Upper lobe of left lung (tissue), 4 donors: Measurements from ENCODE around the gene LDB2.

Experiments
- POLR2A ChIP-seq, 4 donors: fragments of 450-650 bp; IDR thresholded peaks; one replicate each; pipeline ENCODE4 v1.5.1; 2016 to 2017; ENCODE audit warnings: antibody characterized with exemption in 4 of 4, mild to moderate bottlenecking in 2 of 4
- POLR2AphosphoS5 ChIP-seq, 2 donors: sonication (generic); formaldehyde crosslinking; IDR thresholded peaks; one replicate each; pipeline ENCODE4 v1.5.1; 2017; ENCODE audit warnings: antibody characterized with exemption in 2 of 2
- TF ChIP-seq, protein P1 (sequence below), 6 experiments: fragments of 450-650 bp in 4 of 6; fragments of 200-600 bp in 2 of 6; sonication (generic) in 2 of 6; IDR thresholded peaks; one replicate each; pipeline ENCODE4 v1.5.1; 2016 to 2019; ENCODE audit warnings: antibody characterized with exemption in 6 of 6

DNA sequence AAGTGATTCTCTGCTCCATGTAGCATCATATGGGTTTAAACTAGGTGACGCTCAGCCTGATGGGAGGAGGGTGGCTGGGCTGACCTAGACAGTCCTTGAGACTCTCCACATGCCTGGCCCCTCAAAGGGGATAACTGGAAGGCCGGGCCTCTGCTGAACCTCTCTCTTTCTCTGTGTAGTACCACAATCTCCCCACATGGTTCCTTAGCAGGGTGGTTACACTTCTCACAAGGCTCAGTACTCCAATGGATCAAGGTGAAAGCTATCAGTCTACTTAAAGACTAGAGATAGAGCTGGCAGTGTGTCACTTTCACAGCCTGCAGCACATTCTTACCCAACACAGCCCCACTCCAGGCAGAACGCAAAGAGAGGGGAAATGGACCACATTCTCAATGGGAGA is 80.4 kb downstream of the LDB2 start:
- TF ChIP-seq, protein P1, sequence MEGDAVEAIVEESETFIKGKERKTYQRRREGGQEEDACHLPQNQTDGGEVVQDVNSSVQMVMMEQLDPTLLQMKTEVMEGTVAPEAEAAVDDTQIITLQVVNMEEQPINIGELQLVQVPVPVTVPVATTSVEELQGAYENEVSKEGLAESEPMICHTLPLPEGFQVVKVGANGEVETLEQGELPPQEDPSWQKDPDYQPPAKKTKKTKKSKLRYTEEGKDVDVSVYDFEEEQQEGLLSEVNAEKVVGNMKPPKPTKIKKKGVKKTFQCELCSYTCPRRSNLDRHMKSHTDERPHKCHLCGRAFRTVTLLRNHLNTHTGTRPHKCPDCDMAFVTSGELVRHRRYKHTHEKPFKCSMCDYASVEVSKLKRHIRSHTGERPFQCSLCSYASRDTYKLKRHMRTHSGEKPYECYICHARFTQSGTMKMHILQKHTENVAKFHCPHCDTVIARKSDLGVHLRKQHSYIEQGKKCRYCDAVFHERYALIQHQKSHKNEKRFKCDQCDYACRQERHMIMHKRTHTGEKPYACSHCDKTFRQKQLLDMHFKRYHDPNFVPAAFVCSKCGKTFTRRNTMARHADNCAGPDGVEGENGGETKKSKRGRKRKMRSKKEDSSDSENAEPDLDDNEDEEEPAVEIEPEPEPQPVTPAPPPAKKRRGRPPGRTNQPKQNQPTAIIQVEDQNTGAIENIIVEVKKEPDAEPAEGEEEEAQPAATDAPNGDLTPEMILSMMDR (IDR thresholded peaks at IDR 0.05): no peak
- TF ChIP-seq POLR2AphosphoS5 (IDR thresholded peaks at IDR 0.05) (no peak), POLR2A (IDR thresholded peaks at IDR 0.05) (no peak)
